ENCODE measurements around the gene ARID3A. TPM values are rescaled to one million over a fixed set of nuclear protein-coding genes. Genes with fewer than 3 reads are reported as not detected.

ARID3A gene
- total and polyA plus RNA-seq, 2 of the 13 experiments (the other 11 are each of a cell fraction or from before 2014, with no cell fraction given) = 71.3 to 77.9 TPM

- TF ChIP-seq PHF8 (CRISPR knock-in tag; IDR thresholded peaks at IDR 0.05) (no peak), DMAP1 (CRISPR knock-in tag; IDR thresholded peaks at IDR 0.05) (no peak), KAT7 (CRISPR knock-in tag; IDR thresholded peaks at IDR 0.05; ENCODE audit: borderline replicate concordance) (no peak), ZBTB7B (CRISPR knock-in tag; IDR thresholded peaks at IDR 0.05) (0 out of 2 replicates have a peak, but pooled peaks have one; percentile 15), DMTF1 (CRISPR knock-in tag; IDR thresholded peaks at IDR 0.05) (no peak), RXRA (CRISPR knock-in tag; IDR thresholded peaks at IDR 0.05) (peak; percentile 17; the same call in 1 of the 2 replicates), SRF (IDR thresholded peaks at IDR 0.05; ENCODE audit: low read depth, low read length) (no peak), HMGXB4 (CRISPR knock-in tag; IDR thresholded peaks at IDR 0.05; ENCODE audit: borderline replicate concordance in 1 of 2, low read depth in 1 of 2) (0 out of 4 replicates have a peak, but pooled peaks of 1 of the 2 experiments have one; percentile 16), MTF1 (CRISPR knock-in tag; IDR thresholded peaks at IDR 0.05) (no peak), ZBTB33 (CRISPR knock-in tag; IDR thresholded peaks at IDR 0.05) (peak; percentile 96), RBFOX2 (IDR thresholded peaks at IDR 0.05; ENCODE audit: low read depth, low read length) (peak; percentile 49; the same call in 1 of the 2 replicates), ZNF564 (CRISPR knock-in tag; IDR thresholded peaks at IDR 0.05) (no peak), ZSCAN29 (CRISPR knock-in tag; conservative IDR thresholded peaks at IDR 0.05) (no peak), ZNF207 (IDR thresholded peaks at IDR 0.05; ENCODE audit: borderline replicate concordance) (no peak), ZSCAN12 (CRISPR knock-in tag; IDR thresholded peaks at IDR 0.05) (no peak), ZNF724P (CRISPR knock-in tag; IDR thresholded peaks at IDR 0.05; ENCODE audit: borderline replicate concordance) (no peak), RBM22 (optimal IDR thresholded peaks at IDR 0.05; ENCODE audit: low read length) (peak; percentile 22), ZFX (CRISPR knock-in tag; IDR thresholded peaks at IDR 0.05; ENCODE audit: low read depth) (no peak)
- TF ChIP-seq, protein P1, sequence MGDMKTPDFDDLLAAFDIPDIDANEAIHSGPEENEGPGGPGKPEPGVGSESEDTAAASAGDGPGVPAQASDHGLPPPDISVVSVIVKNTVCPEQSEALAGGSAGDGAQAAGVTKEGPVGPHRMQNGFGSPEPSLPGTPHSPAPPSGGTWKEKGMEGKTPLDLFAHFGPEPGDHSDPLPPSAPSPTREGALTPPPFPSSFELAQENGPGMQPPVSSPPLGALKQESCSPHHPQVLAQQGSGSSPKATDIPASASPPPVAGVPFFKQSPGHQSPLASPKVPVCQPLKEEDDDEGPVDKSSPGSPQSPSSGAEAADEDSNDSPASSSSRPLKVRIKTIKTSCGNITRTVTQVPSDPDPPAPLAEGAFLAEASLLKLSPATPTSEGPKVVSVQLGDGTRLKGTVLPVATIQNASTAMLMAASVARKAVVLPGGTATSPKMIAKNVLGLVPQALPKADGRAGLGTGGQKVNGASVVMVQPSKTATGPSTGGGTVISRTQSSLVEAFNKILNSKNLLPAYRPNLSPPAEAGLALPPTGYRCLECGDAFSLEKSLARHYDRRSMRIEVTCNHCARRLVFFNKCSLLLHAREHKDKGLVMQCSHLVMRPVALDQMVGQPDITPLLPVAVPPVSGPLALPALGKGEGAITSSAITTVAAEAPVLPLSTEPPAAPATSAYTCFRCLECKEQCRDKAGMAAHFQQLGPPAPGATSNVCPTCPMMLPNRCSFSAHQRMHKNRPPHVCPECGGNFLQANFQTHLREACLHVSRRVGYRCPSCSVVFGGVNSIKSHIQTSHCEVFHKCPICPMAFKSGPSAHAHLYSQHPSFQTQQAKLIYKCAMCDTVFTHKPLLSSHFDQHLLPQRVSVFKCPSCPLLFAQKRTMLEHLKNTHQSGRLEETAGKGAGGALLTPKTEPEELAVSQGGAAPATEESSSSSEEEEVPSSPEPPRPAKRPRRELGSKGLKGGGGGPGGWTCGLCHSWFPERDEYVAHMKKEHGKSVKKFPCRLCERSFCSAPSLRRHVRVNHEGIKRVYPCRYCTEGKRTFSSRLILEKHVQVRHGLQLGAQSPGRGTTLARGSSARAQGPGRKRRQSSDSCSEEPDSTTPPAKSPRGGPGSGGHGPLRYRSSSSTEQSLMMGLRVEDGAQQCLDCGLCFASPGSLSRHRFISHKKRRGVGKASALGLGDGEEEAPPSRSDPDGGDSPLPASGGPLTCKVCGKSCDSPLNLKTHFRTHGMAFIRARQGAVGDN (CRISPR knock-in tag; IDR thresholded peaks at IDR 0.05) = peak; percentile 20; the same call in 1 of the 2 replicates
Observed at GRCh38 chr19:989381-990081, 63.7 kb downstream of the ARID3A start (continued).

All from HepG2 (cell line).